H1 (cell line): ENCODE results near the gene PXDN. TPM values are rescaled to one million over a fixed set of nuclear protein-coding genes. Genes with fewer than 3 reads are reported as not detected.

Experiments
- EP300 ChIP-seq, 2 experiments: IDR thresholded peaks; 1 replicate in 1 of 2; 2 replicates in 1 of 2; pipeline ENCODE4 v1.6.1; 2011 to 2012; ENCODE audit warnings: low read depth in 2 of 2, low read length in 2 of 2, mild to moderate bottlenecking in 2 of 2, borderline replicate concordance in 1 of 2, inconsistent platforms in 1 of 2, moderate library complexity in 1 of 2
- polyA plus RNA-seq, 7 experiments: library from polyadenylated mRNA; depleted of rRNA in 3 of 7; stranded (reverse) in 5 of 7; unstranded in 2 of 7; fragments of >200 nt in 5 of 7; fragments of 200-250 nt in 2 of 7; gene quantifications; 1 replicate in 5 of 7; 2 replicates in 1 of 7; 4 replicates in 1 of 7; pipeline versions ENCODE4 v1.2.1 to v1.2.3, GENCODE V29; 2011 to 2013; ENCODE audit warnings: missing spikeins in 2 of 7, mixed read lengths in 2 of 7
- total RNA-seq: library from RNA; stranded (reverse); fragmentation: NEBNext Ultra II Directional; extraction: Animal tissue kit (Norgen Biotek cat#: 25700); gene quantifications from 2 replicates; pipeline ENCODE4 v1.2.1, GENCODE V29; 2021

PXDN gene
- total and polyA plus RNA-seq, 2 of the 8 experiments (the other 6 are each of a cell fraction or from before 2014, with no cell fraction given), result 104 to 141 TPM

DNA sequence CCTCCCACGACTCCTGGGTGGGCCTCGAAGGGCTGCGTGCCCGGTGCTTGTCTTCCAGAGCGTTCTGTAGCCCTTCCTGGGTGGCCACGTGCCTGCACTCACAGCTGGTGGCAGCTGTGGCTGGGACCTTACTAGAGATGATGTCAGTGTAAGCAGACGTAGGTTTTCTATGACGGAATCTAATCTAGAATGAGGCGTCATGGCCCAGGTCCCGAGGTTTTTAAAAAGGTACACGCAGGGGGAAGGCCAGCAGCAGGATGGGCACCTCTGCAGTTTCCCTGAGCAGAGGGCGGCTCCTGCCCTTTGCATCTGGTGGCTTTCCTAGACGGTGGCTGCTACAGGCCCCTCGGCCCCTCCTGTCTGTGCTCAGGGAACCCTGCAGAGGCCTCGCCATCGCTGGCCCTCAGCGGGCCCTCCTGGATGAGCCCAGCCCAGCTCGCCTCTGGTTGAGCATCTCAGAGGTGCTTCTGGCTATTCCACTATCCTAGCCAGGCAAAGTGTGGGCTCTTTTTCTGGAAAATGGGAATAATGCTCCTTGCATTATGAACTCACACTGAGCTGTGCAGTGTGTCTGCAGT, 49.6 kb upstream of the PXDN start (continued):
- TF ChIP-seq EP300 (IDR thresholded peaks at IDR 0.05; ENCODE audit: borderline replicate concordance in 1 of 2, low read depth in 2 of 2, low read length in 2 of 2), result no peak
